NT2/D1 (cell line): ENCODE data around the gene PTPN9.
"Not testable (repeated sequence)": the region's sequence is repeated elsewhere in the genome, so short reads cannot be mapped to it uniquely, and the experiment has no call there.

ENCODE experiments used
- SUZ12 ChIP-seq: IDR thresholded peaks from 2 replicates; pipeline ENCODE4 v1.6.1; 2011; ENCODE audit not compliant: insufficient read length, insufficient read depth; ENCODE audit errors: extremely low read depth
- YY1 ChIP-seq: IDR thresholded peaks from 2 replicates; pipeline ENCODE4 v1.6.1; 2011; ENCODE audit not compliant: insufficient read length, insufficient read depth

DNA sequence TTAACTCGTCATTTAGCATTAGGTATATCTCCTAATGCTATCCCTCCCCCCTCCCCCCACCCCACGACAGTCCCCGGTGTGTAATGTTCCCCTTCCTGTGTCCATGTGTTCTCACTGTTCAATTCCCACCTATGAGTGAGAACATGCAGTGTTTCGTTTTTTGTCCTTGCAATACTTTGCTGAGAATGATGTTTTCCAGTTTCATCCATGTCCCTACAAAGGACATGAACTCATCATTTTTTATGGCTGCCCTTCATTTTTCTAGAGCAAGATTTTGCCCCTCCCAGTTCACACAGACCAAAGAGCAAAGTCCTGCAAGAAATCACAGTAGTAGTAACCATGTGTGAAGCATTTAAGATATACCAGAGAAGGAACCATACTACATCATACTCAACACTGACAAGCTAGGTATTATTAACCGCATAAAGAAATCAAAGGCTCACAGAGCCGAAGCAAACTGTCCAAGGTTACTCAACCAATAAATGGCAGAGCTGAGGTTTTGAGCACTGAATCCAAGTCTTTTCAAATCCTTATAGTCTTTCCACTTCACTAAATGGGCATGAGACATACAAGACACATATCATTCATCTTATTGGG, 36.1 kb downstream of the PTPN9 start:
- not testable (repeated sequence) for TF ChIP-seq YY1, SUZ12
